Right lobe of liver (tissue), 4 donors: ENCODE measurements around the gene PLAAT4.

Source experiments
- CTCF ChIP-seq, 4 donors: fragments of 200-600 bp in 3 of 4; fragments of 450-650 bp in 1 of 4; IDR thresholded peaks; one replicate each; pipeline versions ENCODE4 v1.5.1 to v1.8.0; 2016 to 2022; ENCODE audit warnings: antibody characterized with exemption in 4 of 4, mild to moderate bottlenecking in 2 of 4
- POLR2A ChIP-seq: fragments of 450-650 bp; IDR thresholded peaks from one replicate; pipeline ENCODE4 v1.6.1; 2017; ENCODE audit warnings: antibody characterized with exemption, mild to moderate bottlenecking
- donor health status: DM: no; HTN: no; CAD: no.
- donor health status: DM: no; HTN: no; CAD: no.
- donor health status: DM: no; HTN: yes; CAD: no.

GRCh38 chr11:63510360-63511047 lies 26.1 kb upstream of the PLAAT4 start:
- TF ChIP-seq CTCF (IDR thresholded peaks at IDR 0.05) (peak in 2 of 4 donors; percentile 16 to 17), POLR2A (no peak)
